Peyer's patch (tissue), 4 donors: ENCODE measurements around the gene PRR22. TPM values are rescaled to one million over a fixed set of nuclear protein-coding genes. Genes with fewer than 3 reads are reported as not detected.

Experiments used
- DNase-seq, 3 donors: peaks; one replicate each; pipeline ENCODE4 v3.0.0-alpha.2; 2017 to 2019
- H3K27ac ChIP-seq, 4 donors: fragments of 200-600 bp; sonication (generic); one replicate each; pipeline ENCODE4 v1.5.1; 2016 to 2019
- H3K27me3 ChIP-seq, 2 donors: fragments of 200-600 bp; sonication (generic); one replicate each; pipeline ENCODE4 v1.5.1; 2019
- H3K36me3 ChIP-seq, 3 donors: fragments of 200-600 bp; sonication (generic); one replicate each; pipeline ENCODE4 v1.5.1; 2016 to 2019
- H3K4me1 ChIP-seq, 4 donors: fragments of 200-600 bp; sonication (generic); one replicate each; pipeline ENCODE4 v1.5.1; 2016 to 2019
- H3K4me3 ChIP-seq, 4 donors: fragments of 200-600 bp; sonication (generic); 1 replicate in 3 of 4; 2 replicates in 1 of 4; pipeline ENCODE4 v1.5.1; 2016 to 2019; ENCODE audit warnings: mild to moderate bottlenecking in 1 of 4
- H3K9me3 ChIP-seq, 4 donors: fragments of 200-600 bp; sonication (generic); one replicate each; pipeline ENCODE4 v1.5.1; 2016 to 2019; ENCODE audit warnings: mild to moderate bottlenecking in 1 of 4
- CTCF ChIP-seq, 6 experiments: fragments of 450-650 bp in 4 of 6; fragments of 200-600 bp in 2 of 6; sonication (generic) in 1 of 6; IDR thresholded peaks; one replicate each; pipeline ENCODE4 v1.5.1; 2017 to 2019; ENCODE audit warnings: antibody characterized with exemption in 6 of 6, mild to moderate bottlenecking in 3 of 6, moderate library complexity in 1 of 6
- POLR2A ChIP-seq, 2 donors: fragments of 450-650 bp; IDR thresholded peaks; one replicate each; pipeline ENCODE4 v1.5.1; 2017; ENCODE audit warnings: antibody characterized with exemption in 2 of 2, mild to moderate bottlenecking in 2 of 2, moderate library complexity in 2 of 2
- total RNA-seq, 4 donors: library from RNA; depleted of rRNA; stranded (reverse); fragments of >200 nt; gene quantifications; one replicate each; pipeline ENCODE4 v1.1.0, GENCODE V29; 2016

Gene PRR22
- total RNA-seq, 4 donors from 2014 or later = 6.5 to 21.3 (median 9.0) TPM

- TF ChIP-seq POLR2A (IDR thresholded peaks at IDR 0.05) (no peak), CTCF (IDR thresholded peaks at IDR 0.05) (no peak)
- DNase-seq = no peak
These were observed 4.8 kb upstream of the PRR22 start for GRCh38 chr19:5789351-5789761.

GRCh38 chr19:5788422-5788821 is 3.9 kb upstream of the PRR22 start:
- H3K9me3 ChIP-seq = no peaks in the 10 kb centered on the region
- no peak overlapping the region for H3K4me3 ChIP-seq
- H3K4me1 ChIP-seq = peaks cover 0 to 7% (median 3%) of the 10 kb centered on the region in 4 donors
- no peak overlapping the region for H3K27ac ChIP-seq
- H3K27me3 ChIP-seq = no peaks in the 10 kb centered on the region
- no peak for DNase-seq
- H3K36me3 ChIP-seq = peaks cover 0 to 65% (median 0%) of the 10 kb centered on the region in 3 donors
- TF ChIP-seq POLR2A (IDR thresholded peaks at IDR 0.05) = no peak
- TF ChIP-seq CTCF (IDR thresholded peaks at IDR 0.05) = no peak

More at GRCh38 chr19:5789351-5789761, 4.8 kb upstream of the PRR22 start:
- H3K27ac ChIP-seq = no peak overlapping the region
- H3K36me3 ChIP-seq = peaks cover 0 to 56% (median 0%) of the 10 kb centered on the region in 3 donors
- H3K9me3 ChIP-seq = no peaks in the 10 kb centered on the region
- H3K4me3 ChIP-seq = no peak overlapping the region
- no peaks in the 10 kb centered on the region for H3K27me3 ChIP-seq
- H3K4me1 ChIP-seq = peaks cover 0 to 7% (median 3%) of the 10 kb centered on the region in 4 donors

- DNase-seq = no peak
- H3K27ac ChIP-seq = no peak overlapping the region
These were observed 3.0 kb upstream of the PRR22 start for GRCh38 chr19:5787409-5788182.

GRCh38 chr19:5786593-5787408 is 2.3 kb upstream of the PRR22 start:
- Histone ChIP-seq H3K27me3 (no peaks in the 10 kb centered on the region), H3K4me3 (no peak overlapping the region), H3K4me1 (peaks cover 0 to 7% (median 3%) of the 10 kb centered on the region in 4 donors), H3K9me3 (no peaks in the 10 kb centered on the region), H3K36me3 (peaks cover 0 to 67% (median 0%) of the 10 kb centered on the region in 3 donors), H3K27ac (no peak overlapping the region)
- DNase-seq = no peak
- no peak for TF ChIP-seq CTCF (IDR thresholded peaks at IDR 0.05)
- TF ChIP-seq POLR2A (IDR thresholded peaks at IDR 0.05) = no peak

More at GRCh38 chr19:5787409-5788182, 3.0 kb upstream of the PRR22 start:
- Histone ChIP-seq H3K4me1 (peaks cover 0 to 7% (median 3%) of the 10 kb centered on the region in 4 donors), H3K27me3 (no peaks in the 10 kb centered on the region), H3K9me3 (no peaks in the 10 kb centered on the region), H3K4me3 (no peak overlapping the region), H3K36me3 (peaks cover 0 to 67% (median 0%) of the 10 kb centered on the region in 3 donors)
- no peak for TF ChIP-seq CTCF (IDR thresholded peaks at IDR 0.05)
- TF ChIP-seq POLR2A (IDR thresholded peaks at IDR 0.05) = no peak

GRCh38 chr19:5785423-5785822 is 877 bp upstream of the PRR22 start:
- TF ChIP-seq POLR2A (IDR thresholded peaks at IDR 0.05) = no peak
- no peak for TF ChIP-seq CTCF (IDR thresholded peaks at IDR 0.05)
- Histone ChIP-seq H3K4me3 (no peak overlapping the region), H3K36me3 (peaks cover 0 to 67% (median 0%) of the 10 kb centered on the region in 3 donors), H3K27me3 (no peaks in the 10 kb centered on the region), H3K27ac (no peak overlapping the region), H3K9me3 (no peaks in the 10 kb centered on the region), H3K4me1 (peaks cover 0 to 7% (median 3%) of the 10 kb centered on the region in 4 donors)
- DNase-seq = no peak
